Stimulated activated naive B cell treated with anti-CD40 and anti-IgM and Interleukin-4, amounts not matched to agents 10 μg/mL and 1 μg/mL and 100 μg/mL, for 72 hours (primary cell): ENCODE data around the gene ARHGAP6.

Experiments used
- ATAC-seq, 2 donors: fragments of 150-1000 bp; cut with Tn5 transposase; replicated peaks; 2 replicates each; pipeline ENCODE4 v1.10.0; 2021; ENCODE audit warnings: moderate library complexity in 1 of 2
- DNase-seq: peaks from one replicate; pipeline ENCODE4 v3.0.0; 2021
- H3K27ac Mint-ChIP-seq: one replicate; pipeline ENCODE4 v1.8.0; 2022; ENCODE audit warnings: mild to moderate bottlenecking, mixed read lengths
- H3K27me3 Mint-ChIP-seq, 2 donors: one replicate each; pipeline ENCODE4 v1.8.0; 2022; ENCODE audit warnings: mixed read lengths in 2 of 2
- H3K36me3 Mint-ChIP-seq, 2 donors: one replicate each; pipeline ENCODE4 v1.8.0; 2022; ENCODE audit warnings: mixed read lengths in 2 of 2, mild to moderate bottlenecking in 1 of 2
- H3K4me1 Mint-ChIP-seq, 2 donors: one replicate each; pipeline ENCODE4 v1.8.0; 2022; ENCODE audit warnings: mixed read lengths in 2 of 2, mild to moderate bottlenecking in 1 of 2
- H3K4me3 Mint-ChIP-seq, 2 donors: one replicate each; pipeline ENCODE4 v1.8.0; 2022; ENCODE audit warnings: mild to moderate bottlenecking in 2 of 2, mixed read lengths in 2 of 2, moderate library complexity in 1 of 2
- H3K9me3 Mint-ChIP-seq, 2 donors: one replicate each; pipeline ENCODE4 v1.8.0; 2022; ENCODE audit warnings: mixed read lengths in 2 of 2, mild to moderate bottlenecking in 1 of 2

Gene ARHGAP6, protein sequence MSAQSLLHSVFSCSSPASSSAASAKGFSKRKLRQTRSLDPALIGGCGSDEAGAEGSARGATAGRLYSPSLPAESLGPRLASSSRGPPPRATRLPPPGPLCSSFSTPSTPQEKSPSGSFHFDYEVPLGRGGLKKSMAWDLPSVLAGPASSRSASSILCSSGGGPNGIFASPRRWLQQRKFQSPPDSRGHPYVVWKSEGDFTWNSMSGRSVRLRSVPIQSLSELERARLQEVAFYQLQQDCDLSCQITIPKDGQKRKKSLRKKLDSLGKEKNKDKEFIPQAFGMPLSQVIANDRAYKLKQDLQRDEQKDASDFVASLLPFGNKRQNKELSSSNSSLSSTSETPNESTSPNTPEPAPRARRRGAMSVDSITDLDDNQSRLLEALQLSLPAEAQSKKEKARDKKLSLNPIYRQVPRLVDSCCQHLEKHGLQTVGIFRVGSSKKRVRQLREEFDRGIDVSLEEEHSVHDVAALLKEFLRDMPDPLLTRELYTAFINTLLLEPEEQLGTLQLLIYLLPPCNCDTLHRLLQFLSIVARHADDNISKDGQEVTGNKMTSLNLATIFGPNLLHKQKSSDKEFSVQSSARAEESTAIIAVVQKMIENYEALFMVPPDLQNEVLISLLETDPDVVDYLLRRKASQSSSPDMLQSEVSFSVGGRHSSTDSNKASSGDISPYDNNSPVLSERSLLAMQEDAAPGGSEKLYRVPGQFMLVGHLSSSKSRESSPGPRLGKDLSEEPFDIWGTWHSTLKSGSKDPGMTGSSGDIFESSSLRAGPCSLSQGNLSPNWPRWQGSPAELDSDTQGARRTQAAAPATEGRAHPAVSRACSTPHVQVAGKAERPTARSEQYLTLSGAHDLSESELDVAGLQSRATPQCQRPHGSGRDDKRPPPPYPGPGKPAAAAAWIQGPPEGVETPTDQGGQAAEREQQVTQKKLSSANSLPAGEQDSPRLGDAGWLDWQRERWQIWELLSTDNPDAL (N-terminal part only)

DNA sequence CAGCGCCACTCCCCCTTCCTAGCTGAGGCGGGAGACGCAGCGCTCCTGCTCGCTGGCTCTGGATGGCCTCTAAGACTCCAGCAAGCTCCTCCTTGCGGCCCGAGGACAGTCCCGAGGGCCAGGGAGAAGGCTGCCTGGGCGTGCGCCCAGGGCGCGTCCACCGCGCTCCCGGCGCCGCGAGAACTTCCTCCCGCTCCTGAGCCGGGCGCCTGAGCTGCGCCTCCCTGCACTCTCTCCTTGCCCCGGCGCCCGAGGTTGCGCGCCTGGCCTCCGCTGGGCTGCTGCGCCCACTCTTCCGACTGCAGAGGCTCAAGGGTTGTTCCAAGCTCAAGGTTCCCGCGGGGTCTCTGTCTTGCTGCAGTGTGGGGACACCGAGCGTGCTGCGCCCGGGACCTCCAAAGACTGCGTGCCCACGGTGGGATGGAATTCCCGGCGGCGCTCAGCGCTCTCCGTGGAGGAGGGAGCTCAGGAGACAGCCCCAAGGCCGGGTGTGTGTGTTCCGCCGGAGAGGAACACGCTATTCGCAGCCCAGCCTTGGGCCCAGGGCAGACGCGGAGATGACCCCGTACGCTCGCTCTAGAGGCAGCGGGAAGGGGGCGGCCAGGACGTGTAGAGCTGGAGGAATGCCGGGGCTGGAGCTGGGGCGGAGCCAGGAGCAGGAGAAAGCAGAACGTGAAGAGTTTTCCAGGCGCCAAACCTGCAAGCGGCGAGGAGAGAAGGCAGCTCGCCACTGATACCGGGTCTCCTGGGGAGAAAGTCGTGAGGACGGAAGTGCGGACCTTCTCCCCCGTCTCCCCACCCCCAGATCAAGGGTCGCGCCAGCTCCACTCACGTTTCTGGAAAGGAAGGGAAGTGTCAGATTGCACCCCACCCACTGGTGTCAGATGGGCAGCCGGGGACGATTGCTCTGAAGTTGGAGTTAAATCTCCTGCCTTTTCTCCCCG is at the start of gene ARHGAP6:
Gene ARHGAP6, minus strand, starts transcription at position 753 of the 944 bp plus-strand sequence. CDS start 1,092 bp downstream, outside the sequence.
- H3K4me1 Mint-ChIP-seq, result peaks cover 9 to 18% of the 10 kb centered on the region in 2 donors
- DNase-seq, result no peak
- H3K36me3 Mint-ChIP-seq, result no peaks in the 10 kb centered on the region
- peaks cover 36 to 52% of the 10 kb centered on the region in 2 donors for H3K27me3 Mint-ChIP-seq
- H3K4me3 Mint-ChIP-seq, result peak within 1 kb of the TSS; percentile 52 to 53
- no peak for ATAC-seq
- H3K9me3 Mint-ChIP-seq, result peaks cover 0 to 3% of the 10 kb centered on the region in 2 donors
- peak within 1 kb of the TSS; percentile 56 for H3K27ac Mint-ChIP-seq

DNA sequence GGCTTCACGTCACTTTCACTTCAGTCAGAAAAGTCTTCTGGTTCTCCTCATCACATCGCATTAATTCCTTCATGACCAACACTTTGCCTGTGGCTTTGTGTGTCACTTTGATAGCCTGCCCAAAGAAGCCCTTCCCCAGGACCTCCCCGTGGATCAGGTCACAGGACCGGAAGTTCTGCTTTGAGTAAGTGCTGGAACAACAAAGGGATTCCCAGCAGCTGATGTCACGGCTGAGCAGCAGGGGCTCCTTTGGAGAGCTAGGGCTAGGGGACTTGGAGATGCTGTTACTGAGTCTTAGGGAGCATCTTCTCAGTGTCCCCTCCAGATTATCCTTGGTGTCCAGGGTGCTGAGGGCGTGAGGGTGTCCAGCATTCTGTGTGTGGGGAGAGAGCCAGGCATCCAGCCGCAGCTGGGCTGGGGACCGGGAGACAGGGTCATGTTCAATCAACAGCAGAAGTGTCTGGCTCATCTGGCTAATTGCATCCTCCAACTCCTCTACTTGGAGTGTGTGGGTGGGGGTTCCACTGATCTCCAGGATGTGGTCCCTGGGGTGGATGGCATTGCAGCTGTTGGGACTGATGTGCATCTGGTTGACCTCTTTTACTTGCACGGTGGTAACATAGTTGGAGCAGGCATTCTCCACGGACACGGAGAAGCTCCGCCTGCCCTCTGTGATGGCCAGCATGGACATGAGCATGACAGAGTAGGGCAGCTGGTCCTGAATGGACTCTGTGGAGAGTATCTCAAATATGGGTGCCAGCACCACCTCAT is 39.2 kb upstream of the ARHGAP6 start:
- Mint-ChIP-seq H3K36me3 (no peaks in the 10 kb centered on the region), H3K27me3 (peaks cover 8 to 10% of the 10 kb centered on the region in 2 donors), H3K27ac (no peak overlapping the region), H3K4me1 (no peaks in the 10 kb centered on the region), H3K9me3 (no peaks in the 10 kb centered on the region), H3K4me3 (no peak overlapping the region)
- ATAC-seq (no peak), DNase-seq (no peak)

DNA sequence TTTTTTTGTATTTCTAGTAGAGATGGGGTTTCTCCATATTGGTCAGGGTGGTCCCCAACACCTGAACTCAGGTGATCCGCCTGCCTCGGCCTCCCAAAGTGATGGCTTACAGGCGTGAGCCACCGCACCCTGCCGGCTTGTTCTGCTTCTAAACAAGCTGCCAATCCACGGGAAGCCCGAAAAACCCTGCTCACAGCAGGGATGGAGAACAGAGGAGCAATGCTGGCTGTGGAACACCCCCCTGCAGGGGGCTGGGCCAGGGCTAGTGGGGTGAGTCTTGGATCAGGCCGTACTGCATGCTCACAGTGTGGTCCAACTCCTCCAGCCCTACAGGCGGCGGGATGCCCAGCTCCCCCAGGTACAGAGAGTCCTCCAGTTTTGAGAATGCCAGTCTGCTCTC is 38.1 kb upstream of the ARHGAP6 start:
- H3K4me1 Mint-ChIP-seq, result no peaks in the 10 kb centered on the region
- no peak overlapping the region for H3K4me3 Mint-ChIP-seq
- H3K9me3 Mint-ChIP-seq, result no peaks in the 10 kb centered on the region
- H3K27me3 Mint-ChIP-seq, result peaks cover 8 to 10% of the 10 kb centered on the region in 2 donors
- no peak for ATAC-seq
- DNase-seq, result no peak
- no peaks in the 10 kb centered on the region for H3K36me3 Mint-ChIP-seq
- H3K27ac Mint-ChIP-seq, result no peak overlapping the region

DNA sequence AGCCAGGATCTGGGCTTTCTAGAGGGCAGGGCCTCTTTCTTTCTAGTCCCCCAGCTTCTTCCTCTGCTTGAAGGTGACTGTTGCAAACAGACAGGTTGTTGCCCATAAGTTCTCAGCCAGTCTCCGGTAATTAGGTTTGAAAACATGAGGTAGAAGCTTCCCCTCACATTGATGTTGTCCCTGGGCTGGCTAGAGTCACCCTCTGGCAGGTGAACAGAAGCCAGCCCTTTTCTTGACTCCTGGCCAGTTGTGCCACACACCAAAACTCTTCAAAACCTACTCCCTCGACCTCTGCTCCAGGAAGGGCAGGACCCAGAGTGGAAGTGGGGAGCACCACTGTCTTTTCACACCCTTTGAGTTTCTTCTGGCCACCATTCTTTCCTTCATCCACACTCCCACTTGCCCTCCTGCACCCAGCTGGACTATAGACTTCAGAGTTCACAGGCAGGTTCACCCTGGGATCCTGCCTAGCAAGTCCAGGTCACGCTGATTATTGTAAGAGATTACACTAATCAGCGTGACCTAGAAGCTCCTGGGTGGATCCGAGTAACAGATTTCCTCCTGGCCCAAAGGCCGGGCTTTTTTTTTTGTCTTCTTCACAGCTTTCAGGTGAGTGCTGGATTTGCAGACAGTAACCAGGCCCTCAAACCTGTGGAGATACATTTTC is 37.4 kb upstream of the ARHGAP6 start:
- H3K27me3 Mint-ChIP-seq, result peaks cover 8 to 10% of the 10 kb centered on the region in 2 donors
- no peak overlapping the region for H3K27ac Mint-ChIP-seq
- DNase-seq (no peak), ATAC-seq (no peak)
- H3K9me3 Mint-ChIP-seq, result no peaks in the 10 kb centered on the region
- H3K4me1 Mint-ChIP-seq, result no peaks in the 10 kb centered on the region
- H3K4me3 Mint-ChIP-seq, result no peak overlapping the region
- H3K36me3 Mint-ChIP-seq, result no peaks in the 10 kb centered on the region

DNA sequence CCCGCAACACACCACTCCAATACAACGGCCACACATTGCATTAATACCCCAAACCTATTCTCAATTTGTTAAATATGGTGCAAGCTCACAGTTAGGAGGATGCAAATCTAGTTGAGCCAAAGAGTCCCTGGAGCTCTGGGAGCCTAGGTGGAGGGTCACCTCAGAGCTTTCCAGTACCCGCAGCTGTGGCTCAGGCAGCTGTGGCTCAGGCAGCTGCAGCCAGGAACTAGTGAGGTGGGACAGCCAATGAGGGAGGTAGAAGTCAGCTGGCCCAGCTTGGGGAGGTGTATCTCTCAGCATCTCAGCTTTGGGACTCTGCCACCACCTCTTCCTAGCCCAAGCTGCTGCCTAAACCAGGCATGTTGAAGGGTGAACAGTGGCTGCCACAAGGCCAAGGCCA is 36.7 kb upstream of the ARHGAP6 start:
- H3K4me1 Mint-ChIP-seq, result no peaks in the 10 kb centered on the region
- ATAC-seq (no peak), DNase-seq (no peak)
- no peaks in the 10 kb centered on the region for H3K9me3 Mint-ChIP-seq
- H3K27ac Mint-ChIP-seq, result no peak overlapping the region
- no peak overlapping the region for H3K4me3 Mint-ChIP-seq
- H3K27me3 Mint-ChIP-seq, result peaks cover 8 to 10% of the 10 kb centered on the region in 2 donors
- H3K36me3 Mint-ChIP-seq, result no peaks in the 10 kb centered on the region

DNA sequence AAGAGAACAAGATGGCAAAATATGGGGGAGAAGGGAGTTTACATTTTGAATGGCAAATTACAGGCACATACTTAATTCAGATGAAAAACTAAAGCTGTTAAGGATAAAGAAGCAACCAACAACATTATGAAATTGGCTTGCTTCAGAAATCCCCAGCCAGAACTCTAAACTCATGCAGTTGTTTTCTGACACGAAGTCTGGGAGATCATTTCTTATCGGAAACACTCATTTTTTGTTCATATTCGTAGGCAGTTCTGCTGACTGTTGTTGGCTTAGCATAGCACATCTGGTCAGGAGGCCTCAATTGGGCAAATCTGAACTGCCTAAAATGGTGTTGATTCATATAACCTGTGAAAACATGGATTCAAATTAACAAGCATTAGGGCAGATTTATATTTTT is 33.0 kb upstream of the ARHGAP6 start:
- Mint-ChIP-seq H3K4me1 (no peaks in the 10 kb centered on the region), H3K9me3 (no peaks in the 10 kb centered on the region), H3K36me3 (no peaks in the 10 kb centered on the region), H3K27ac (no peak overlapping the region), H3K4me3 (no peak overlapping the region), H3K27me3 (peaks cover 3 to 4% of the 10 kb centered on the region in 2 donors)
- DNase-seq (no peak), ATAC-seq (no peak)

DNA sequence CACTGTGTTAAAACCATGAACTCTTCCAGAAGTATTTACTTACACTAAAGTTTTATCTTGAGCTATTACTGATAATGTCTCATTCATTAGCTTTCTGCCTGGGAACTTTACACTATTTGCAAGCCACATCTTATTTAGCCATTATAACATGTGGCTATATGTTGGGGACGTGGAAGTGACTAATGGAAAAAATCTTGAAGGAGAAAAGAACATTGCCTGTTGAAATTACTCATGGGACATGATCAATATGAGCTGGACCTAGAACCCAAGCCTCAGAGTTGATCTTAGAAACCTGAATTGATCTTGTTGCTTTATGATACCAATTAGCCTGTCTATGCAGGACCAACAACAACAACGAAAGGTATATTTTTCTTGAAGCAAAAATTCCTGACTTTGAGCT is 22.5 kb upstream of the ARHGAP6 start:
- ATAC-seq (no peak), DNase-seq (no peak)
- Mint-ChIP-seq H3K4me1 (no peaks in the 10 kb centered on the region), H3K36me3 (peaks cover 0 to 3% of the 10 kb centered on the region in 2 donors), H3K9me3 (peaks cover 4 to 5% of the 10 kb centered on the region in 2 donors), H3K27me3 (peaks cover 15 to 18% of the 10 kb centered on the region in 2 donors), H3K27ac (no peak overlapping the region), H3K4me3 (no peak overlapping the region)

DNA sequence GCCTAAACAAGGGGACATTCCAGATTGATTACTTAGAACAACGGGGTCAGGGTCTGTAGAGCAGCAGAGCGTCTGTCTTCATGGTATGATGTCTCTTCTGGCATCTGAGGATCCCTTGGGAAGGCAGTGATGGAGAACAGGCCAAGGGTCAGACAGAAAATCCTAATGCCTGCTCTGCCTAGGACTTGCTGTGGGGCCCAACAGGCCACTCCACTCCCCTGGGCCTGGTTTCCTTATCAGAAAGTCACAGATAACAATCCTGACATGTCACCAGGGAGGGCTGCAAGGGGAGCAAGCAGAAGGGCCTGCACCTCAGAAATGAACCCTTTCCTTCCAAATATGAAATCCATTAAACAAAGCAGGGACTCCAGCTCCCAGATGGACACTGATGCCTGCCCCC is 21.4 kb upstream of the ARHGAP6 start:
- peaks cover 10 to 13% of the 10 kb centered on the region in 2 donors for H3K27me3 Mint-ChIP-seq
- H3K27ac Mint-ChIP-seq, result no peak overlapping the region
- ATAC-seq (no peak), DNase-seq (no peak)
- H3K9me3 Mint-ChIP-seq, result peaks cover under 1 to 3% of the 10 kb centered on the region in 2 donors
- peaks cover 0 to 3% of the 10 kb centered on the region in 2 donors for H3K36me3 Mint-ChIP-seq
- H3K4me1 Mint-ChIP-seq, result no peaks in the 10 kb centered on the region
- no peak overlapping the region for H3K4me3 Mint-ChIP-seq

DNA sequence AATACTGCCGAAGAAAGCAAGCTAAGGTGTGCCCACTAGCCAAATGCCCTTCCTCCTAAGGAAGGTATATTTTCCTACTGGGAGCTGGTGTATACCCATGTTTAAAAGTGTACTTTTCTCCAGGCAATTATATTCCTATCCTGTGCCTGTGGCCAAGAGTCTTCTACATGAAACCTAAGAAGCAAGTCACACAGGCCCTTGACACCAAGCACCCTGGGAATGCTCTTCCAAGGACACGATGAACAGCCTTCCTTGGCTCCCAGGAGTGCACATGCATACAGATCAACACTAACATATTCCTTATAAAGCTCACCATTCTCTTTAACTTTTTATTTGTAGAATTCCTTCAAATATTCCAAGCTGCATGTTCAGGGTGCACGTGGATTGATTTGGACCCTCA is 17.3 kb upstream of the ARHGAP6 start:
- no peaks in the 10 kb centered on the region for H3K9me3 Mint-ChIP-seq
- no peak overlapping the region for H3K4me3 Mint-ChIP-seq
- H3K27me3 Mint-ChIP-seq, result peaks cover 6 to 13% of the 10 kb centered on the region in 2 donors
- no peaks in the 10 kb centered on the region for H3K36me3 Mint-ChIP-seq
- DNase-seq, result no peak
- no peaks in the 10 kb centered on the region for H3K4me1 Mint-ChIP-seq
- no peak overlapping the region for H3K27ac Mint-ChIP-seq
- no peak for ATAC-seq

DNA sequence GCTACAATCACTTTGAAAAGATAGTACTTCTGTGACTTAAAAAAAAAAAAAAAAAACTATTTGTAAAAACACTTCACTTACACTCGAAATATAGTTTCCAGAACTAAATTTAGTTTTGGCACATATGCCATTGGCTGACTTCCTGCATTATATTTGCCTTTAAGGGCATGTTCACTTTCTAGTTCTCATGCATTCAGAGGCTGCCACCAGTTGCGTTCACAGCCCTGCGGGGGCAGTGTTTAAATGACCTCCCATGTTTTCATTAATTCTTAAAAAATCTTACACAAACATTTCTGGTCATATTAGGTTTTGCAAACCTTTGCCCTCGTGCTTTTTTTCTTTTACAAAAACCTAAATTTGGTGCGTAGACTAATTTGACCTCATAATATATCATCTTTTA is 12.4 kb upstream of the ARHGAP6 start:
- no peak overlapping the region for H3K4me3 Mint-ChIP-seq
- H3K36me3 Mint-ChIP-seq, result no peaks in the 10 kb centered on the region
- no peak overlapping the region for H3K27ac Mint-ChIP-seq
- H3K27me3 Mint-ChIP-seq, result peaks cover 4 to 7% of the 10 kb centered on the region in 2 donors
- ATAC-seq, result peak in 1 of 2 donors; percentile 44
- H3K9me3 Mint-ChIP-seq, result peaks cover 0 to 4% of the 10 kb centered on the region in 2 donors
- DNase-seq, result no peak
- H3K4me1 Mint-ChIP-seq, result no peaks in the 10 kb centered on the region

DNA sequence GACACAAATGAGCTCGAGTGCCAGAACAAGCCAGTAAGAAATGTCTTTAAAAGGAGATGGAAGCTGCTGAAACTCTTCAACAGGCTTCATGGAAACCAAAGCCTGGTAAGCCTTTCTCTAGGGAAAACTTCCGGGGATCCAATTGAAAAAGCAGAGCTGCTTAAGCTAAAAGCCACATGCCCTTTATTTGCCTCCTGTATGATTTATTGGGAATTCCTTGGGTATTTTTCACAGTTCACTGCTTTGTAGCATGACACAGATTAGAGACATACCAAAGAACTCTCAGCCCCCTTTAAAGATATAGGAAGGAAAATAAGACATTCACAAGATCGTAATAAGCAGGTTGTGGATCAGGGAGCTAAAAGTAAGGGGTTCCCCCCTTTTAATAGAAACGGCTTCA is 6.5 kb upstream of the ARHGAP6 start:
- ATAC-seq, result no peak
- Mint-ChIP-seq H3K4me3 (no peak overlapping the region), H3K27me3 (peaks cover 18 to 29% of the 10 kb centered on the region in 2 donors), H3K36me3 (peaks cover 0 to 2% of the 10 kb centered on the region in 2 donors), H3K9me3 (peaks cover 0 to 4% of the 10 kb centered on the region in 2 donors), H3K4me1 (no peaks in the 10 kb centered on the region), H3K27ac (no peak overlapping the region)
- no peak for DNase-seq

DNA sequence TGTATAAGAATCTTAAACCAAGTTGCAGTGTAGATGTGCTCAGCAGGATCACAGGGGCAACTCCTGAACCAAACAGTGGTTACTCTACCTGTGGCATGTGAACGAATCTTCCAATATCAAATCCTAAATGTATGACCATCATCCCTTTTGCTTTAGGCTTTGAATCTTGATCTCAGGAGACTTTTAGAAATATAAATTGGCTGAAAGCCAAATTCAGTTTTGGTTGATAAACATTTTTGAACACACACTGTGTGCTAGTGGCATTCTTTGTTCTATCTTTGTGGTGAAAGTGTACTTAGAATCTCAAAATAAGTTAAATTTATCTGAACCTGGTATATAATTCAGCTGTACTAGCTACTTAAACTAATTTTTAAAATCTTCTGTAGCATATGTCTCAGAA is 4.6 kb upstream of the ARHGAP6 start:
- ATAC-seq, result no peak
- no peak for DNase-seq
- peaks cover 0 to 2% of the 10 kb centered on the region in 2 donors for H3K36me3 Mint-ChIP-seq
- peaks cover 23 to 45% of the 10 kb centered on the region in 2 donors for H3K27me3 Mint-ChIP-seq
- H3K27ac Mint-ChIP-seq, result no peak overlapping the region
- no peak overlapping the region for H3K4me3 Mint-ChIP-seq
- H3K4me1 Mint-ChIP-seq, result peaks cover 4 to 5% of the 10 kb centered on the region in 2 donors
- peaks cover 0 to 4% of the 10 kb centered on the region in 2 donors for H3K9me3 Mint-ChIP-seq
